ENCODE data around the gene FTCD.

The FTCD gene

DNA sequence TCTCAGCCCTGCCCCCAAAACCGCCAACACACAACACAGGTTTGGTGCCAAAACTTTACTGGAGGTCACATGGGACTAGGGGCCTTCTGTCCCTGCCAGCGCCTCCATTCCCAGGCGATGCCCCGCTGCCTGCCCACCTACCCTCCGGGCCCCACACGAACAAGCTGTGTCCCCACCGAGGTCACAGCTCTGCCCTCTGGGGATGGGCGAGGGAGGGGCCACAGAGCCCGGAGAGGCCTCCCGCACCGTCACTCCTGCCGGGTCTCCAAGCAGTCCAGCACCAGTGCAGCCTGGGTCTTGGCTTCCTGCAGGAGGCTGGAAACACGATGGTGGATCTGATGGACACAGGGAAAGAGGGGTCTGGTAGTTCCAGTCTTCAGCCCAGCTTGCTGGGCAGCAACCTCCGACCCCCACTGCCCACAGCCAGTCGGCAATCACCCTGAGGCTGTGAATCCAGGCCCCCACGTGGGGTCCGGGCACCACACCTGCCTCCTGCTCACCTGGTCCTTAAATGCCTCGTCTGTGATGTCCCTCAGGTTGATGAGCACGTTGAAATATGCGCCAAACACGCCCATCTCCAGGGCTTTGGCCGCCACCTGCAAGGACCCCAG, 18.5 kb downstream of the FTCD start:
- DNase-seq, result no peak

- no peak for DNase-seq
These were observed 19.5 kb downstream of the FTCD start for GRCh38 chr21:46135782-46136395.

DNA sequence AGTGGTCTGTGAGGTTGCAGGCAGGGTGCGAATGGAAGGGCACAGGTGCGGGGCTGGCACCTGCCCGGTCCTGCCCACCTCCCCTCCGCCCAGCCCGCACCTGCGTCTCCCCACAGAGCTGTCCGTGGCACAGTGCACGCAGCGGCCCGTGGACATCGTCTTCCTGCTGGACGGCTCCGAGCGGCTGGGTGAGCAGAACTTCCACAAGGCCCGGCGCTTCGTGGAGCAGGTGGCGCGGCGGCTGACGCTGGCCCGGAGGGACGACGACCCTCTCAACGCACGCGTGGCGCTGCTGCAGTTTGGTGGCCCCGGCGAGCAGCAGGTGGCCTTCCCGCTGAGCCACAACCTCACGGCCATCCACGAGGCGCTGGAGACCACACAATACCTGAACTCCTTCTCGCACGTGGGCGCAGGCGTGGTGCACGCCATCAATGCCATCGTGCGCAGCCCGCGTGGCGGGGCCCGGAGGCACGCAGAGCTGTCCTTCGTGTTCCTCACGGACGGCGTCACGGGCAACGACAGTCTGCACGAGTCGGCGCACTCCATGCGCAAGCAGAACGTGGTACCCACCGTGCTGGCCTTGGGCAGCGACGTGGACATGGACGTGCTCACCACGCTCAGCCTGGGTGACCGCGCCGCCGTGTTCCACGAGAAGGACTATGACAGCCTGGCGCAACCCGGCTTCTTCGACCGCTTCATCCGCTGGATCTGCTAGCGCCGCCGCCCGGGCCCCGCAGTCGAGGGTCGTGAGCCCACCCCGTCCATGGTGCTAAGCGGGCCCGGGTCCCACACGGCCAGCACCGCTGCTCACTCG, 23.3 kb downstream of the FTCD start:
- DNase-seq, result no peak

GRCh38 chr21:46131588-46131837, 23.9 kb downstream of the FTCD start:
- DNase-seq, result no peak

- no peak for DNase-seq
These were observed 24.4 kb downstream of the FTCD start for GRCh38 chr21:46130831-46131587.

GRCh38 chr21:46129846-46130651, 25.3 kb downstream of the FTCD start:
- DNase-seq, result no peak

DNA sequence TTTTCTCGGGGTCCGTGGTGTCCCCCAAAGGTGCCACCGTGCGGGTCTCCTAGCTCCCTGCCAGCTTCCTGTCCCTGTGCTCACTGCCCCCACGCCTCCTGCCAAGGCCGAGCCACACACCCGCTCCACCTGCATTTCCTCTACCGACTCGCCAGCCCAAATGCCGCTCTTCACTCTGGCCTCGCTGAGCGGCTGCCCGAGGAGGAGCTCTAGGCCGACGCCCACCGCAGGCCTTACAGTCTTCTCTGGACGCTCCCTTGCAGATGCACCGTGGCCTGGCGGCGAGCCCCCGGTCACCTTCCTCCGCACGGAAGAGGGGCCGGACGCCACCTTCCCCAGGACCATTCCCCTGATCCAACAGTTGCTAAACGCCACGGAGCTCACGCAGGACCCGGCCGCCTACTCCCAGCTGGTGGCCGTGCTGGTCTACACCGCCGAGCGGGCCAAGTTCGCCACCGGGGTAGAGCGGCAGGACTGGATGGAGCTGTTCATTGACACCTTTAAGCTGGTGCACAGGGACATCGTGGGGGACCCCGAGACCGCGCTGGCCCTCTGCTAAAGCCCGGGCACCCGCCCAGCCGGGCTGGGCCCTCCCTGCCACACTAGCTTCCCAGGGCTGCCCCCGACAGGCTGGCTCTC, 26.3 kb downstream of the FTCD start:
- DNase-seq, result no peak

GRCh38 chr21:46128106-46128932, 27.1 kb downstream of the FTCD start:
- no peak for DNase-seq

DNA sequence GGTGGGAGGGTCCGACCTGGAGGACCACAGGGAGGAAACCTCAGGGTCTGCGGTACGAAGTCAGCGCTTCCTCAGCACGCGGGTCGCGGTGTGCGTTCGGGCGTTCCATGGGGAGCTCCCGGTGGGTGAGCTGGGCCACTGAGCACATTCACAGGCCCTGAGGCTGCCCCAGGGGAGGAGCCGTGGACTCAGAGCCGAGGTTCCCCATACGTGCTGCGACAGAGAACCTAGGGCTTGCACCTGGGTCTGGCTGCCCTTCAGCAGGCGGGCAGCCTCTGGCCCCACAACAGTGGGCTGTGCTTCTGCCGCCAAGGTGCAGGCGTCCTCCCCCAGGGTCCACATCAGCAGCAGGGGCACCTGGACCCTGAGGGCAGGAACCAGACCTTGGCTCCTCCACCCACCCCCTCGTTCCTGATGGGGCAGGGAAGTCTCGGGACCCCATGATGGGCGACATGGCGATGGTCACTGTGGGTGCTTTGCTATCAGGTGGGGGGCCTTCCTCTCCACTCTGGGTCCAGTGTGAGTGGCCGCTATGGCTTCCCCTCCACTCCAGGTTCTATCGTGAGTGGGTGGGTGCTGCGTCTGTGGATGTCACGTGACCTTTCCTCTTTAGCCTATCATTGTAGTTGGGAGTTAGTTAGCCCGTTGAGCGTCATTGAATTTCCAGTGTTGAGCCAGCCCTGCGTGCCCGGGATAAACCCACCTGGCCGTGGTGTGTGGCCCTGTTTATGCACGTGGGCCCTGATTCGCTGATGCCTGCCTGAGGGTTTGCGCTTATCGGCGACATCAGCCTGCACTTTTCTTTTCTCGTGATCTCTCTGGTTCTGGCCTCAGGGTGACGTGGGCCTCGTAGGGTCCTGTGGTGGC, 27.9 kb downstream of the FTCD start:
- no peak for DNase-seq

DNA sequence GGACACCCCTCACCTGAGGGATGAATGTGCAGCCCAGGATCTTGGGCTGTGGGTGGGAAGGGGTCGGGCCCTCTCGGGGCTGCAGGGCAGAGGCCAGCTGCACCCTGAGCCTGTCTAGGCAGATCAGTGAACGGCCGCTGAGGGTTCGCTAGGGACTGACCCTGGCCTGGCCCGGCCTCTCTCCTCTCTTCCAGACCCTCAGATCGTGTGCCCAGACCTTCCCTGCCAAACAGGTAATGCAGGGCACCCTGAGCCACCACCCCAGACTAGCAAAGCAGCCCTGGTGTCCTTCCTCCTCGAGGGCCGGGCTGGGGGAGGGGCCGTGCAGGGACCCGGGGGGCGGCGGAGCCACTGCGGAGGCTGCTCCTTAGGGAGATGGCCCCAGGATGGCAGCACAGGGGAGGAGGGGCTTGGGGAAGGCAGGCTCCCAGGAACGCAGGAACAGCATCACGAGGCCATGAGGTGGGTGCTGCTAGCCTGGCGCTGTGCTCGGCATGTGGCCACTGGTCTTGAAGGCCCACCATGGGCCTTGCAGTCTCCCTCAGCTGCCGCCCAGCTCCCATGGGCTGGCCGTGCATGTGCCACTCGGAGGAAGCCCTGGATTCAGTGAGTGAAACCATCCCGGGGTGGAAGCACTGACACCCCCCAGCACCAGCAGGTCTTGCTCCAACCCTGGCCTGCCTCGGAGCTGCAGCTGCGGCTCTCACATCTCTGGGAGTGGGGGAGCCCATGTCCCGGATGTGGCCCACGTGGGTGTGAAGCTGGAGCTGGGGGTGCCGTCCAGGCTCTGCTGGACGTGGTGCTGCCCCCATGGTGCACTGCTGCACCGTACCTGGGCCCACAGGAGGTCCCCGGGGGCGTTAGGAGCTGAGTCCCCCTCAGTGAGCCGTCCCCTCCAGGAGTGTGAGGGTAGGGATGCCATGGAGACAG, 28.8 kb downstream of the FTCD start:
- DNase-seq, result no peak

GRCh38 chr21:46125846-46126301, 29.5 kb downstream of the FTCD start:
- no peak for DNase-seq

DNA sequence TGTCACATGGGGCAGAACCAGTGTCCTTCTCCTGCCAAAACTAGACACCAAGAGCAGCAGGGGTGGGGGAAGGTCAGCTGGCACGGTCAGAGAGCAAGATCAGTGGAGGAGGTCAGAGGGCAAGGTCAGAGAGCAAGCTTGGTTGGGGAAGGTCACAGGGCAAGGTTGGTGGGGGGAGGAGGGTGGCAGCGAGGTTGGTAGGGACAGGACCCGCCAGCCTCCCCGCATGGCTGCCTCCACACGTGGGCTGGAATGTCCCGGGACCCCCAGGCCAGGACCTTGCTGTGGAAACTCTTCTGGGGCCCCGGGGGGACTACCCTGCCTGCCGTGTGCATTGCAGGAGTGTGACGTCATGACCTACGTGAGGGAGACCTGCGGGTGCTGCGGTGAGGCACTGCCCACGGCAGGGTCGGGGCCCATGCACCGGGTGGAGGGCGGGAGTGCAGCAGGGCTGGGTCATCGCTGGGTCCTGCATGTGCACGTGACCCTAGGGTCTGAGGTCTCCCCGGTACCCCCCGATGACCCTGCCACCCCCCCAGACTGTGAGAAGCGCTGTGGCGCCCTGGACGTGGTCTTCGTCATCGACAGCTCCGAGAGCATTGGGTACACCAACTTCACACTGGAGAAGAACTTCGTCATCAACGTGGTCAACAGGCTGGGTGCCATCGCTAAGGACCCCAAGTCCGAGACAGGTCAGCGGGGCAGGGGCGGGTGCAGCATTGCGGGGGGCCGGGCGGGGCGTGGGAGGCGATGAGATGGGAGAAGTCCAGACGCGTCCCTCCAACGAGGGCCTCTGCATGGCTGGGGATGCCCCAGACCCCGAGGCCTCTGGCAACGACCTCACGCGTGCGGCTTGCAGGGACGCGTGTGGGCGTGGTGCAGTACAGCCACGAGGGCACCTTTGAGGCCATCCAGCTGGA, 30.2 kb downstream of the FTCD start:
- no peak for DNase-seq

DNA sequence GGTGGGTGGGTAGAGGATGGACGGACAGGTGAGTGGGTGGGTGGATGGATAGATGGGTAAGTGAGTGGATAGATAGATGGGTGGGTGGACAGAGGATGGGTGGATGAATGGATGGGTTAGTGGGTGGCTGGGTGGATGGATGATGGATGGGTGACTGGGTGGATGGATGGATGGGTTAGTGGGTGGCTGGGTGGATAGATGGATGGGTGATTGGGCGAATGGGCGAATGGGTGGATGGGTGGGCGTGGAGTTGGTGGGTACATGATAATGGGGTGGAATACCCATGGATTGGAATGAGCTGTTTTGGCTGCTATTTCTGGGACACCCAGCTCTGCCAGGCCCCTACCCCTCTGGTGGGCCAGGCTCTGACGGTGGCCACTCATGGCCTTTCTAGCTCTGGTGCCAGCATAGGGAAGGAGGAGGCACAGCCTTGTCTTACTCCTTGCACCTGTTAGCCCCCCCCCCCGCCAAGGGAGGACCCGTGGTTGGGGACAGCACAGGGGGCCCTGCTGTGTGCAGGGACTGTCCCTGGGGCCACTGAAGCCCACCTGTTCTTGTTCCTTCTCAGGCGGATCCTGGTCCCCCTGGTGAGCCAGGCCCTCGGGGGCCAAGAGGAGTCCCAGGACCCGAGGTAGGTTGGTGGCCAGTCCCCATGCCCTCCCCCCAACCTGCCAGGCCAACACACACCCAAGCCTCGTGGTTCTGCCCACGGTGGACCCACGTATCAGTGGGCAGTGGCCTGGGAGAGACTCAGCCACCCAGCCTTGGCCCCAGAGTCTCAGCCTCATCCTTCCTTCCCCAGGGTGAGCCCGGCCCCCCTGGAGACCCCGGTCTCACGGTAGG, 31.1 kb downstream of the FTCD start:
- DNase-seq, result no peak

DNA sequence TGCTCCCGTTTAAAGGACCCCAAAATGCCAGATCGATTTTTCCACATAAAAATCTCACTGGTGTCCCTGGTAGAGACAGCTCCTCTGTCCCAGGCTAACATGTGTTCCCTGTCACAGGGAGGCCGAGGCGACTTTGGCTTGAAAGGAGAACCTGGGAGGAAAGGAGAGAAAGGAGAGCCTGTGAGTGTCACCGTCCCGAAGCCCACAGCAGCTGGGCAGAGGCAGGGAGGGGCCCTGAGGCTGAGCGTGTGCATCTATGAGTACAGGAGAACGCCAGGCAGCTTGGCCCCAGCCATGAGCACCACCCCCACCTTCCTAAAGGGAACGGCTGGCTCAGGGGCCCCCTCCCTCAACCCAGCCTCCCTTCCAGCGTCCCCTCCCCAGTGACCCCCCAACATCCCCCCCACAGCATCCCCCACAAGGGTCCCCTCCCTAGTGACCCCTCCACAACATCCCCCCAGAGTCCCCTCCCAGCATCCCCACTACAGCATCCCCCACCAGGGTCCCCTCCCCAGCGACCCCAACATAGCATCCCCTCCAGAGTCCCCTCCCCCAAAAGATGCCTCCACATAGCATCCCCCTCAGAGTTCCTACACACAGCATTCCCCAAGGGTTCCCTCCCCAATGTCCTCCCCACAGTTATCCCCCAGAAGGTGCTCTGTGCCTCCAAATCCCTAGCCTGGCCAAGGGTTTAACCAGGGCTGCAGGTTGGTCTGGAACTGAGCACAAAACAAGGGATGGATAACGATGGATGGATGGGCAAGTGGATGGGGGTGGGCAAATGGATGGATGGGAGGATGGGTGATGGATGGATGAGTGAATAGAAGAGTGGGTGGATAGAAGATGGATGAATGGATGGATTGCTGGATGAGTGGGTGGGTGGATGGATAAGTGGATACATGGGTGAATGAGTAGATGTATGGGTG, 32.4 kb downstream of the FTCD start:
- DNase-seq, result no peak

DNA sequence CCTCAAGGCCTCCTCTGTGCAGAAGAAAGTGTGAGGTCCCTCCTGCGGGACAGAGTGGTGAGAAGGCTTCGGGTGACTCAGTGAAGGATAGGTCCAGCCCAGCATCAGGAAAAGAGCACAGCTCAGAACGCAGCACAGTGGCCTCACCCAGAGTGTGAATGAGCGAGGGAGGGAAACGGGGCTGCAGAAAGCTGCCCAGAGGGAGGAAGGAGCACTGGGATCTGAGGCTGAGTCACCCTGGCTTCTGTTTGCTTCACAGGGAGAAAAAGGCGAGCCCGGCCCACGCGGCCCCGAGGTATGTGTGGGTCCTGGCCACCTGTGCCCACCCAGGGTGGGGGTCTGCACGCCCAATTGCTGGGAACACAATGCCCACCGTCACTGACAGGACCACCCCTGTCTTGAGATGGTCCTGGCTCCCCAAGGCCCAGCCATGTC, 33.1 kb downstream of the FTCD start:
- no peak for DNase-seq
